ENCODE results near the gene MBD3L1. TPM values are rescaled to one million over a fixed set of nuclear protein-coding genes. Genes with fewer than 3 reads are reported as not detected.

Gene MBD3L1
- total RNA-seq, 1 experiment from 2014 or later = not detected

DNA sequence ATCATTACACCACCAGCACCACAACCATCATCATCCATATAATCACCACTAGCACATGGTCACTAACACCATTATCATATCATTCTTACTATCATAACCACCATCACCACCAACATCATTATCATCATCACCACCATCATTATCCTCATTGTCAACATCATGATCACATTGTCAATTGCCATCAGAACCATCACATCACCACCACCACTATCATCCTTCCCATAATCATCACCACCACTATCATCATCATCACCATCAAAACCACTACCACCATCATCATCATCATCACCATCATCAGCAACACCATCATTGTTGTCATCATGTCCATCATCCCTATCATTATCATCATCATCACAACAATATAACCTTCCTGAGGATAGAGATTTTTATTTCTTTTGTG lies 58.1 kb downstream of the MBD3L1 start:
- no peak for DNase-seq (ENCODE audit: low read depth, low spot score)
- ChIA-PET POLR2A (no interaction called here), CTCF (no interaction called here)
- ATAC-seq = no peak
- Histone ChIP-seq H3K9me3 (ENCODE audit: control insufficient read depth, insufficient read depth, low read depth, low read length) (no peaks in the 10 kb centered on the region), H3K4me3 (ENCODE audit: low read depth in 2 of 2, low read length in 2 of 2) (no peak overlapping the region), H3K27me3 (ENCODE audit: control insufficient read depth, insufficient read depth, low read length) (no peaks in the 10 kb centered on the region), H3K4me1 (ENCODE audit: control insufficient read depth, insufficient read depth, low read length) (no peaks in the 10 kb centered on the region), H3K27ac (ENCODE audit: low read length) (no peak overlapping the region), H3K36me3 (ENCODE audit: control insufficient read depth, insufficient read depth, low read length) (no peaks in the 10 kb centered on the region)
- in situ Hi-C loops (cut with HindIII; ENCODE audit: low pct_unique_long_range_greater_than_20kb, low sequenced_read_pairs) (no loop called here), intact Hi-C loops (cut with micrococcal nuclease; ENCODE audit: unreplicated experiment) (no loop called here)
- TF ChIP-seq TCF7L2 (IDR thresholded peaks at IDR 0.05; ENCODE audit: low read depth, low read length) (no peak), POLR2AphosphoS5 (IDR thresholded peaks at IDR 0.05; ENCODE audit: low read depth, low read length) (no peak), SIN3A (IDR thresholded peaks at IDR 0.05; ENCODE audit: borderline replicate concordance, insufficient read depth, low read depth, low read length) (no peak)
- TF ChIP-seq, protein P1, sequence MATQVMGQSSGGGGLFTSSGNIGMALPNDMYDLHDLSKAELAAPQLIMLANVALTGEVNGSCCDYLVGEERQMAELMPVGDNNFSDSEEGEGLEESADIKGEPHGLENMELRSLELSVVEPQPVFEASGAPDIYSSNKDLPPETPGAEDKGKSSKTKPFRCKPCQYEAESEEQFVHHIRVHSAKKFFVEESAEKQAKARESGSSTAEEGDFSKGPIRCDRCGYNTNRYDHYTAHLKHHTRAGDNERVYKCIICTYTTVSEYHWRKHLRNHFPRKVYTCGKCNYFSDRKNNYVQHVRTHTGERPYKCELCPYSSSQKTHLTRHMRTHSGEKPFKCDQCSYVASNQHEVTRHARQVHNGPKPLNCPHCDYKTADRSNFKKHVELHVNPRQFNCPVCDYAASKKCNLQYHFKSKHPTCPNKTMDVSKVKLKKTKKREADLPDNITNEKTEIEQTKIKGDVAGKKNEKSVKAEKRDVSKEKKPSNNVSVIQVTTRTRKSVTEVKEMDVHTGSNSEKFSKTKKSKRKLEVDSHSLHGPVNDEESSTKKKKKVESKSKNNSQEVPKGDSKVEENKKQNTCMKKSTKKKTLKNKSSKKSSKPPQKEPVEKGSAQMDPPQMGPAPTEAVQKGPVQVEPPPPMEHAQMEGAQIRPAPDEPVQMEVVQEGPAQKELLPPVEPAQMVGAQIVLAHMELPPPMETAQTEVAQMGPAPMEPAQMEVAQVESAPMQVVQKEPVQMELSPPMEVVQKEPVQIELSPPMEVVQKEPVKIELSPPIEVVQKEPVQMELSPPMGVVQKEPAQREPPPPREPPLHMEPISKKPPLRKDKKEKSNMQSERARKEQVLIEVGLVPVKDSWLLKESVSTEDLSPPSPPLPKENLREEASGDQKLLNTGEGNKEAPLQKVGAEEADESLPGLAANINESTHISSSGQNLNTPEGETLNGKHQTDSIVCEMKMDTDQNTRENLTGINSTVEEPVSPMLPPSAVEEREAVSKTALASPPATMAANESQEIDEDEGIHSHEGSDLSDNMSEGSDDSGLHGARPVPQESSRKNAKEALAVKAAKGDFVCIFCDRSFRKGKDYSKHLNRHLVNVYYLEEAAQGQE (IDR thresholded peaks at IDR 0.05; ENCODE audit: insufficient read depth in 1 of 2, low read depth in 2 of 2, low read length in 1 of 2) = no peak
- TF ChIP-seq, protein P2, sequence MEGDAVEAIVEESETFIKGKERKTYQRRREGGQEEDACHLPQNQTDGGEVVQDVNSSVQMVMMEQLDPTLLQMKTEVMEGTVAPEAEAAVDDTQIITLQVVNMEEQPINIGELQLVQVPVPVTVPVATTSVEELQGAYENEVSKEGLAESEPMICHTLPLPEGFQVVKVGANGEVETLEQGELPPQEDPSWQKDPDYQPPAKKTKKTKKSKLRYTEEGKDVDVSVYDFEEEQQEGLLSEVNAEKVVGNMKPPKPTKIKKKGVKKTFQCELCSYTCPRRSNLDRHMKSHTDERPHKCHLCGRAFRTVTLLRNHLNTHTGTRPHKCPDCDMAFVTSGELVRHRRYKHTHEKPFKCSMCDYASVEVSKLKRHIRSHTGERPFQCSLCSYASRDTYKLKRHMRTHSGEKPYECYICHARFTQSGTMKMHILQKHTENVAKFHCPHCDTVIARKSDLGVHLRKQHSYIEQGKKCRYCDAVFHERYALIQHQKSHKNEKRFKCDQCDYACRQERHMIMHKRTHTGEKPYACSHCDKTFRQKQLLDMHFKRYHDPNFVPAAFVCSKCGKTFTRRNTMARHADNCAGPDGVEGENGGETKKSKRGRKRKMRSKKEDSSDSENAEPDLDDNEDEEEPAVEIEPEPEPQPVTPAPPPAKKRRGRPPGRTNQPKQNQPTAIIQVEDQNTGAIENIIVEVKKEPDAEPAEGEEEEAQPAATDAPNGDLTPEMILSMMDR (IDR thresholded peaks at IDR 0.05) = no peak
- no TSS peak for BruUV-seq (replicated peaks)

Other genes with a start within 250 kb of the MBD3L1 start
- gene ADAMTS10, start 221.7 kb upstream of the MBD3L1 start, total RNA-seq (2021; ENCODE audit: unreplicated experiment) = 10.0 TPM
- not detected for gene NFILZ, start 201.7 kb upstream of the MBD3L1 start, total RNA-seq (2021; ENCODE audit: unreplicated experiment)
- not detected for gene ACTL9, start 133.6 kb upstream of the MBD3L1 start, total RNA-seq (2021; ENCODE audit: unreplicated experiment)
- gene OR2Z1, start 110.7 kb upstream of the MBD3L1 start, total RNA-seq (2021; ENCODE audit: unreplicated experiment) = not detected
- 43.3 TPM for gene ZNF558, start 73 bp upstream of the MBD3L1 start, total RNA-seq (2021; ENCODE audit: unreplicated experiment)
- 3.4 TPM for gene MUC16, start 178.0 kb downstream of the MBD3L1 start, total RNA-seq (2021; ENCODE audit: unreplicated experiment)